HG02981 (cell line): ENCODE results near the gene VEZT.

Experiments
- ATAC-seq: cut with Tn5 transposase; IDR thresholded peaks from one replicate; pipeline ENCODE4 v1.9.1; 2021; ENCODE audit warnings: mild to moderate bottlenecking, moderate library complexity; ENCODE audit not compliant: unreplicated experiment

The VEZT gene

DNA sequence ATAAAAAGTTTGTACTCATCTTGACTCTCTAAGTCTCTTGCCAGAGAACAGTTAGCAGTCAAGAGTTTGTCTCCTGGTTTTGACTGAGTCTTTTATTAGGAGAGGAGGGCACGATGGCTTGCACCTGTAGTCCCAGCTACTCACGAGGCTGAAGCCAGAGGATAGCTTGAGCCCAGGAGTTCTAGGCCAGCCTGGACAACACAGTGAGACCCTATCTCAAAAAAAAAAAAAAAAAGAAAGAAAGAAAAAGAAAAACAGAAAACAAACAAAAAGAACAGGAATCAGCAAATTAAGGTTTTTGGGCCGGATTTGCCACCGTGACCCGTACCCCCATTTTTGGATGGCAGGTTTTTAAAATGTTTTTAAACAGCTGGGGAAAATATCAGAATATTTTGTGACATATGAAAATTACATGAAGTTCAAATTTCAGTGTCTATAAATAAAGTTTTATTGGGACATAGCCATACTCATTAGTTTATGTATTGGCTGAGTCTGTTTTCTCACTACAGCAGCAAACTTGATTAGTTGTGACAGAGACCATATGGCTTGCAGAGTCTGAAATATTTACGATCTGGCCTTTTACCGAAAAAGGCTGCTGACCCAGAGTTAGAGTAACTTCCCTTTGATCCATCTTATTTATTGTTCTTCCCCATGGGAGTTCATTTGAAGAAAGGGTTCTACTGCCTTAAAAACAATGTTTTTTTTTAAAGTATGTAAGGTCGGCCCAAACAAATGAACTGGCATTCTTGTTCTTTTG is 31.2 kb downstream of the VEZT start:
- no peak for ATAC-seq

DNA sequence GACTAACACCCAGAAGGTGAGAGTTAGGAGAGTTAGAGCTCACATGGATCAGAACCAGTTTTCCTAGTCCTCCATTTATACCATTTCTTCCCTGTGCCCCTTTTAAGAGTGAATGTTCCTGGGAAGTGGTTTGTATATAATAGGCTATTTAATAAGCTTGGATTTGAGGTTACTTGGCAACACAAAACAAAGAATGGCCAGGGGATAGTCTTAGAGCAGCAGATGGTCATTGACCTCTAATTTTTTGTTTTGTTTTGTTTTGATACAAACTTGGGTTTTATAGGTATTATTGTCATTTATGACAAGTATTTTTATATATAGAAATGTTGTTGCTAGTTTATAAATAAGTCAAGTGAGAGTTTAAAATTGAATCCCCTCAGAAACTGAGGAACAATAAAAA is 35.8 kb downstream of the VEZT start:
- ATAC-seq = no peak

DNA sequence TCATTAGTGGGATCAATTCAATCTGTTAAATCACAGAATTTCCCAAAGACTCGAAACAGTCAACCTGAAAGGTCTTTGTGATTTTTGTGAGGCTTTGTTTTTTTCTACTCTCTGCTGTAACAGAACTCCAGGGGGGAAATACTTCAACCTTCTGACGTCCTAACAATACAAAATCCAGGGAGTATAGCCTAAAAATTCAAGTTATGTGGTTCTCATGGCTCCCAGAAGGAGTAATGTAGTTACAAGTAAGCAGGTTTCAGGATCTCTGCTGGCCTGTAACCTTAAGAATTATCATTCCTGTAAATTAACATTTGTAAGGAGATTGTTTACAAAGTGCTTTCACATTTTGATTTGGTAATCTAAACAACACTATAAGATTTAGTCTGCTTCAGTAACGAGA is 39.9 kb downstream of the VEZT start:
- no peak for ATAC-seq

DNA sequence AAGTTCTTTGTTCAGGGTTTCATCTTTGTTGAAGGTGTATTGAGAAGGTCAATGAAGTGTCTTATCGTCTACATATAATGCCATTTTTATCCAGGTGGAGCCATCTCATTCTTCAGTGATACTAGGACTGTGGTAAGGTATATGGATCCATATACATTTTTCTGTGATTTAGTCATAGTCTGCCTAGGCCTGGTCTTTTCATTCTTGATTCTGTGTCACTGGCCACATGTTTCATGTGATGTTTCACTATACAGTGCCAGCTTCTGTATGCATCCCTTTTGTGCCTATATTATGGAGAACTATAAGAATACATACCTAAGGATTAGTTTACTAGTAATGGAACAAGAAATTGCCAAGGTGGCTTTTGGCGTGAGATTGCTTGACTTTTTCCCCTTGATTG is 40.5 kb downstream of the VEZT start:
- ATAC-seq = no peak

DNA sequence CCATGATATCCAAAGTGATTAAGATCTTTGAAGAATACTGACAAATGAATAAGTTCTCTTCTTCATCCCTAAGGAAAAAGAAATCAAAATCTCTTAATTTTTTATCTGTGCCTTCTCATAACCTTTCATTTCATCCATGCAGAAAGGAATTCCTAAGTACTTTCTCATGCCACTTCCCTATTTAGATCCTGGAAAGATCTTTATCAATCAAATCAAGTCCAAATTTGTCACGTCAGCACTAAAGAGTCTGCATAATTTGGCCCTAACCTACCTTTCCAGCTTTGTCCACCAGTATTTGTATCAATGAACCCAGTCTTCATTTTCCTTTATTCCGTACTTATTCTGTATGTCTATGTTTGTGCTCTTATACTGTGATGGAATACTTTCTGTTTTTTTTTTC is 41.2 kb downstream of the VEZT start:
- ATAC-seq = no peak

DNA sequence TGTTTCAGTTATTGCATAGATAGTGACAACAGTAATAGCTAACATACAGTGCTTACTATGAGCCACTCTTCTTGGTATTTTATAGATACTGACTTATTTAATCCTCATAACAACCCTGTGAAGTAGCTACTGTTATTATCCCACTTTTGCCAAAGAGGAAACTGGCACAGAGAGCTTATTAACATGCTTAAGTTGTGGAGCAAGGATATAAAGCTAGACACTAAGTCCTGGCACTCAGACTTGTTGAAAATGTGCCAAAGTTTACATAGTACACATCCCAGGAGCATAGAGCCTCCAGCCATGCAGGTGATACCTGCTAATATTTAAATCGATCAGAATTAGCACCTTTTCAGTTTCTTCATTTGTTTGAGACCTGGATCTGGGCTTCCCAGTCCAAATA is 41.8 kb downstream of the VEZT start:
- ATAC-seq = no peak

DNA sequence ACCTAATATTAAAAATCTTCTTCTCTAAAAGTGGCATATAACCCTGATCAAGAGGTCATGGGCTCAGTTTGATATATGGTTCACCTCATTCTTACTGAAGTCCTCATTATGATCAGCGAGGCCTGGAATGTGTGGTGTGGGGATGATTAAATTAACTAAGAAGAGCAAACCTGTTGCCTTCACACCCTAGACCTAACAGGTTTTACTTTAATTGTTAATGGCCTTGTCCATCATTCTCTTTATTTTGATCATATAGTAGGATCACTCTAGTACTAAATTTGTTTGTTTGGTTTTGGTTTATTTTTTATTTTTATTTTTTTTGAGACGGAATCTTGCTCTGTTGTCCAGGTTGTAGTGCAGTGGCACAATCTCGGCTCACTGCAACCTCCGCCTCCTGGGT is 43.5 kb downstream of the VEZT start:
- ATAC-seq = no peak

DNA sequence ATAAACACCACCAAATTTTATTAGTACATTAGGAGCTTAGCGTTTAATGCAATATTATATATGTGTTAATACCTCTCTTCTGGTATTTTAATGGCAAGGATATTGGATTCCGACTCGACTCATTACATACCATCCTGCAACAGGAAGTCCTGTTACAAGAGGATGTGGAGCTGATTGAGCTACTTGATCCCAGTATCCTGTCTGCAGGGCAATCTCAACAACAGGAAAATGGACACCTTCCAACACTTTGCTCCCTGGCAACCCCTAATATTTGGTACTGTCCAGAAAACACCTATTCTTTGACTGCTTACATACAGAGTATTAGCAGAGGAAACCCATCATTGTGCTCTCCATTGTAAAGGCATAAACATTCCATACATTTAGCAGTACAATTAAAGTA is 45.2 kb downstream of the VEZT start:
- ATAC-seq = no peak

DNA sequence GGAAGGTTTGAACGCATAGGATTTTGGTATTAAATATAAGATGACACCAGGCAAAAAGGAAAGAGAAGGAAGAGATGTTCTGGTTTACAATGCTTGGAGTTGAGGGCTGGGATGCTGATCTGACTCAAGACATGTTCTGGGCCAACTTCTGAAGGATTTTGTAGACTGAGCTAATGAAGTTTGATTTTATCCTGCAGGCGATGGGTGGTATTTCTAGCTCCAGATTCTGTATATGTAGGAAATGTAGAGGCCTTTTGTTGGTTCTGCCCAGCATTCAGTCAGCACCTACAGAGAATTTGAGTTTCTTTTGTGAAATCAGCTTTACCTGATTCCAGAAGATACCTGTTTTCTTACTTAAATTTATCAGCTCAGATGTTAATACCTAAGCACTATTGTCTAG is 48.2 kb downstream of the VEZT start:
- no peak for ATAC-seq

DNA sequence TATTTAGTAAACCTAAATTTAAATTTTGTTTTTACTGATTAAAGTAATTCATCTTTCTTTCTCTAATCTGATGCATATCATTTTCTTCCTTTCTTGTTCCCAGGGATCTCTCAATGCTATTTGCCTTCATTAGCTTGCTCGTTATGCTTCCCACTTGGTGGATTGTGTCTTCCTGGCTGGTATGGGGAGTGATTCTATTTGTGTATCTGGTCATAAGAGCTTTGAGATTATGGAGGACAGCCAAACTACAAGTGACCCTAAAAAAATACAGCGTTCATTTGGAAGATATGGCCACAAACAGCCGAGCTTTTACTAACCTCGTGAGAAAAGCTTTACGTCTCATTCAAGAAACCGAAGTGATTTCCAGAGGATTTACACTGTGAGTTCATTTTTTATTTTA is 48.6 kb downstream of the VEZT start:
- no peak for ATAC-seq

DNA sequence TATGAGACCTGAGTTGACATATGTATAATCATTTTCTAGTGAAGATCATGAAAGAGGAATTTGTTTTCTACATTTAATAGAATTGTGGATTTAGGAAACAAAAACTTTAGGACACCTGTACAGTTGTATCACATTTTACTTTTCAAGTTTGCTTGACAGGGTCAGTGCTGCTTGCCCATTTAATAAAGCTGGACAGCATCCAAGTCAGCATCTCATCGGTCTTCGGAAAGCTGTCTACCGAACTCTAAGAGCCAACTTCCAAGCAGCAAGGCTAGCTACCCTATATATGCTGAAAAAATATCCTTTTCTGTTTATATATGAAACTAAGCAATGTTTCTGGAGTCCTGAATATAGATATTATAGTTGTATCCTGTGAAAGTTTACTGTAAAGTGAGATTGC is 52.3 kb downstream of the VEZT start:
- no peak for ATAC-seq

DNA sequence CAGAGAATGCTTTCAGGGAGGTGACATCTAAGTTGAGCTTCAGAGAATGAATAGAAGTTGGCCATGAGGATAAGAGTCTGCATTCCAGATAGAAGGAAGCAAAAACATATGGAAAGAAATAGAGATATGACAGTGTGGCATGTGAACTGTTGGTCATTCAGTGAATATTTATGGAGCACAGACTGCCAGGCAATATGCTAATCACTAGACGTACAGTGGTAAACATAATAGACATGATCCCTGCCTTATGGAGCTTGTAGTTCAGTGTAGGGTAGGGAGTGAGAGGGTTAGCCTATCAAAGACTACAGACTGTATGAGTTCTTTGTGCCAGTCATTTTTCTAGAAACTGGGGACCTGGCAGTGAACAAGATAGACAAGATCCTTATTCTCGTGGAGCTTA is 53.9 kb downstream of the VEZT start:
- no peak for ATAC-seq

DNA sequence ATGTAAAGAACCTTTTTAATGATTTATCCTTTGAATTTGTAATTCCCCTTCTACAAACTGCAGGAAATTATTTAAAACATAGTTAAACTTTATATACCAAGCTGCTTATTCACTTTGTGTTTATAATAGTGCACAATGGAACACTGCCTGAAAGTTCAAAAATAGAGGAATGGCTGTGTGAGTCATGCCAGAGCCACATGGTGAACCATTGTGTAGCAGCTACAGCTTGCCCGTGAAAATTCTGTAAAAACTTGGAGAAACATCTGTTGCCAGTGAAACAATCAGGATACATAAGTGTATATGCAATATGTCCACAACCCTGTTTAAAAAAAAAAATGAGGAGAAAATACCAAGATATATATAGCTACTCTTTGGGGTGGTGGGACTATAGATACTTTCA is 59.5 kb downstream of the VEZT start:
- no peak for ATAC-seq

DNA sequence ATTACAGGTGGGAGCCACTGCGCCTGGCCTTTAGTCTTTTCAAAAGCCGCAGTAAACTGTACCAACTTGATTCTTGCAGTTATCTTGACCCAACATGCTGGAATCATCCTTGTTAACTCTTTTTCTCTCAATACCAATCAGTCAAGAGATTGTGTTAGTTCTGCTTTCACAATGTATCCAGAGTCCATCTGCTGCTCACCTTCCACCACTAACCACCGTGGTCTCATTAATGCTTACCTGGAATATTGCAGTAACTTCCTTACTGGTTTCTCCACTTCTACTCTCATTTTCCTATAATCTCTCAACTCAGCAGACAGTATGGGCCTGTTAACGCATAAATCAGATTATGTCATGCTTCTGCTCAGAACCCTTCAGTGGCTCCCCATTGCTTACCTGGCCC is 62.2 kb downstream of the VEZT start:
- ATAC-seq = no peak

DNA sequence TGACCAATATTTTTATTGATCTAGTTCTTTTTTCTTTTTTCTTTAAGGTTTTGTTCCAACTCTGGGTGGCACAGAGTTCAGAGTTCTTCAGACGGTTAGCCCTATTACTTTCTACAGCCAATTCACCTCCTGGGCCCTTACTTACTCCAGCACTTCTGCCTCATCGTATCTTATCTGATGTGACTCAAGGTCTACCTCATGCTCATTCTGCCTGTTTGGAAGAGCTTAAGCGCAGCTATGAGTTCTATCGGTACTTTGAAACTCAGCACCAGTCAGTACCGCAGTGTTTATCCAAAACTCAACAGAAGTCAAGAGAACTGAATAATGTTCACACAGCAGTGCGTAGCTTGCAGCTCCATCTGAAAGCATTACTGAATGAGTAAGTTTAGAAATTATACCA is 64.7 kb downstream of the VEZT start:
- ATAC-seq = no peak

DNA sequence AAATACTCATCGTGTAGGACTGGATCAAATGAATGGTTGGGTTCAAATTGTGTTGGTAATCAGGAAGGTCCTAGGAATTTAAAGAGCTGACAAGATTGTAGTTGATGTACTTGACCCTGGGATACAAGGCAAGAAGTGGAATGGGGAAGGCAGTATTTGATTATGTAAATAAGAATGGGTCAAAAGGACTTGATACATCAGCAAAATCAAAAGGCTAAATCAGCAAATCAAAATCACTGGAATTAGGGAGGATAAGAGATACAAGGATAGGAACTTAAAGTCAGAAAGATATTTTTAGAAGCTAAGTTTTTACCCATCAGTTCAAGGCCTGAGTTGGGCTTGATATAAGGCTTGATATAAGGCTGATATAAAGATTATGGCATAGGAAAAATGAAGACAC is 65.8 kb downstream of the VEZT start:
- ATAC-seq = no peak

DNA sequence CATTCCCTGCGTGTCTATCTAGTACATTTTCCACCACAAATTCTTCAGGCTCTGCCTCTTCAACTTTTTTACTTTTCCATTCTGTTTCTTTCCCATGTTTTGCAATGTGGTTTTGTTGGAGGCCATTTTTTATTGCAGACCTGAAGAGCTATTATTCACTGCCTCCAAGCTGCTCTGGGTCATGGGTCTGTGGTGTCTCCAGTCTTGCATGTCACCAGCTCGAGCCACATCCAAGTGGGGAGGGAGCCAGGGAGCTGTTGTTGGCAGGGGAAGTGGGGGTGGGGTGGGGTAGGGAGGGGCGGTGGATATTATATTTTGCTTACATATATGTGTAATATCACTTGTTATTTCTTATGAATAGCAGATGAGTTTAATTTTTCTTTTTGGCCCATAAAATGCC is 69.1 kb downstream of the VEZT start:
- no peak for ATAC-seq

DNA sequence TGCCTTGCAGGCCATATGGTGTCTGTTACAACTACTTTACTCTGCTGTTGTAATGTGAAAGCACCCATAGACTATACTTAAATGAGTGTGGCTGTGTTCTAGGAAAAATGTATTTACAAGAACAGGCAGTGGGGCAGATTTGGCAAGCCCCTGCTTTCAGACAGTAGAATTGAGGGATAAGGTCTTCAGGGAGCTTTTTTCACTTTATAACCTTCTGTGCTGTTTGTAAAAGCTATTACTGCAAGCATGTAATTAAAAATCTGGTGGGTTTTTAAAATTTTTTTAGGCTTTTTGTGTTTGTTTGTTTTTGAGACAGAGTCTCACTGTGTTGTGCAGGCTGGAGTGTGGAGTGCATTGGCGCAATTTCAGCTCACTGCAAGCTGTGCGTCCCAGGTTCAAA is 73.9 kb downstream of the VEZT start:
- ATAC-seq = no peak

DNA sequence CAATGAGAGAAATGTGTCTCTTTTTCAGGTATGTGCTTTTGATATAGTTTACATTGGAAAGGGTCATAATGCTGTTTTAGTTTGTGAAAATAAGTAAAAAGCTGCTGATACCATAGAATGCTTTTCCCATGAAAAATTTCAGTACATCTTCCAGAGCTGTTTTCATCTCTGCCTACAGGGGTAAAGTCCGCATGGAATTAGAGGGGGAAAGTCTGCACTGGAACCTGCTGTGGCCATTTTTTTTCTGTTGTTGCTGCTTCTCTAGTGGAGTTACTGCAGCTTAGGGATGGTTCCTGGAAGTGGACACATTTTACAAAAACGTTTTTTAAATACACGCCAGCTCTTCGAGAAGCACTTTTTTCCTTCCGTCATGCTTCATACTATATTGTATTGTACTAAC is 81.3 kb downstream of the VEZT start:
- no peak for ATAC-seq

DNA sequence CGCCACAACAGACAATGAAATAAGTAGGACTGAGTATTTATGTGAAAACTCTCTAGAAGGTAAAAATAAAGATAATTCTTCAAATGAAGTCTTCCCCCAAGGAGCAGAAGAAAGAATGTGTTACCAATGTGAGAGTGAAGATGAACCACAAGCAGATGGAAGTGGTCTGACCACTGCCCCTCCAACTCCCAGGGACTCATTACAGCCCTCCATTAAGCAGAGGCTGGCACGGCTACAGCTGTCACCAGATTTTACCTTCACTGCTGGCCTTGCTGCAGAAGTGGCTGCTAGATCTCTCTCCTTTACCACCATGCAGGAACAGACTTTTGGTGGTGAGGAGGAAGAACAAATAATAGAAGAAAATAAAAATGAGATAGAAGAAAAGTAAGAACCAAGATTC is 82.7 kb downstream of the VEZT start:
- no peak for ATAC-seq

DNA sequence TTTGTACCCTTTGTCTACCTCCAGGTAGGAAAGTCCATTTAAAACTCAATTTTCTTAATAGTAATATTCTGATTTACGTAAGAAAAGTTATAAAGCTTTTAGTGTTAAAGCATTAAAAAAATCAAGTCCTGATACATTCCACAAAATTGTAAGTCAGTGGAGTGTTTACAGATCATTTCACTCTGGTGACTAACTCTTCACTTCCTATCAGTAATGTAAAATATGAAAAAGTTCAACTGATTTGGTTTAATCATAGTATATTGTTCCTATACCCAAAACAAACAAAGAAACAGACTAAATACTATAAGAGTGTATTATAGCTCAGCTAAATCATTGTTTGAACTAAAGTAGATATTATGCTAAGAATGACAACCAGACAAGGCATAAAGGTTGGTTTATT is 85.9 kb downstream of the VEZT start:
- no peak for ATAC-seq

DNA sequence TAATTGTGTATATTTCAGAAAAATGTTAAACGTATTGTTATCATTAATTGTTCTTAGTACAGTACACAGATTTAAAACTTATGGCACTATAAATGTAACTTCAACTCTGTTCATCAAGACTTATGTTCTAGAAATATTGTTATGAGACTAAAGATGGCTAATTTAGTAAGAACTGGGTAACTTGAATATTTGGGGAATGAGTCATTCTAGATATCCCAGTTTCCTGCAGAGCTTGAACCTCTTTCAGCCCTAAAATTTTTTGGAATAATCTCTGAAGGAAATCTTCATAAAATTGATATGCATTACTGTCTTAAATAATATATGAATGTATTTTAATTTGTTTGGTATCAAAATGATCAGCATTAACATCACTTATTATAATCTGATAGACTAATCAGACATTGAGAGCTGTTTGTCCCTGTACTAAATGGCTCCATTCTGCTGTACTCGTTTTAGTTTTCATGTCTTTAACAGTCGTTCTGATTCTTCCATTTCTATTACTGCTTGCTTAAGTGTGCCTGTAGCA is 87.1 kb downstream of the VEZT start:
- ATAC-seq = no peak

DNA sequence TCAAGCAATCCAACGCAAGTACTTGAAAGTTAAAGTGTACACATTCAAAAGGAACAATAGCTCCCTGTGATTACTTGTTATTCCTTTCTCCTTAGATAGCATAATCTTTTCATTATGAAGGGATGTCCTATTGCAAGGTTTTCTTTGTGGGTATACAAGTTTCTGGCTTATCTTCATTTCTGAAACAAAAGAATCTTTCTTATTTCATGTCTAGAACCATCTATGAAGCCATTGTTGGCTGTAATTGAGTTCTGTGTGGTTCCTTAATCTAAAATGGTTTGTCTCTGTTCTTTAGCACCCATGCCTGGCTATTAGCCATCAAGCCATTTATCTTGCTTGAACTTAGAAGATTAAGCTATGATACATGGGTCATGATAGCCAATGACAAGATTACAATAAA is 95.0 kb downstream of the VEZT start:
- ATAC-seq = no peak
